Mucosa of descending colon (tissue), 3 donors: ENCODE results near the gene CNPY4. TPM values are rescaled to one million over a fixed set of nuclear protein-coding genes. Genes with fewer than 3 reads are reported as not detected.

Source experiments
- ATAC-seq: fragments of 200-7000 bp; cut with Tn5 transposase; one replicate; pipeline ENCODE4 v1.9.1; 2020; ENCODE audit warnings: mild to moderate bottlenecking, moderate library complexity
- DNase-seq, 3 donors: peaks; one replicate each; pipeline ENCODE4 v3.0.0-alpha.2; 2020
- H3K36me3 ChIP-seq: fragments of 200-600 bp; one replicate; pipeline ENCODE4 v1.8.0; 2021; ENCODE audit warnings: low read depth, mild to moderate bottlenecking
- H3K4me1 ChIP-seq: fragments of 200-600 bp; one replicate; pipeline ENCODE4 v1.8.0; 2021; ENCODE audit warnings: low read depth, mild to moderate bottlenecking
- H3K4me3 ChIP-seq: fragments of 200-600 bp; one replicate; pipeline ENCODE4 v1.8.0; 2021; ENCODE audit warnings: mild to moderate bottlenecking
- H3K9me3 ChIP-seq: fragments of 200-600 bp; one replicate; pipeline ENCODE4 v1.8.0; 2021; ENCODE audit warnings: mild to moderate bottlenecking
- intact Hi-C, 2 donors: fragments of 100-400 bp; cut with DNase I in 1 of 2; cut with micrococcal nuclease in 1 of 2; formaldehyde crosslinking; loops; one replicate each; pipeline versions ENCODE4 v1.11.0 to v1.11.1; 2022; cut with DNase I, micrococcal nuclease
- total RNA-seq, 3 donors: library from RNA; stranded (reverse); fragmentation: NEBNext Ultra II Directional in 2 of 3; extraction: Animal tissue kit (Norgen Biotek cat#: 25700) in 2 of 3; gene quantifications; one replicate each; pipeline versions ENCODE4 v1.2.1 to v1.2.4, GENCODE V29; 2021 to 2023
- TF ChIP-seq, protein P1 (sequence below): fragments of 200-600 bp; IDR thresholded peaks from one replicate; pipeline ENCODE4 v1.8.0; 2022; ENCODE audit warnings: antibody characterized with exemption, mild to moderate bottlenecking
- donor health status: DM: no; HTN: no; CAD: no; lungs with moderate emphysema.
- donor health status: DM: no; HTN: no; CAD: no.
- donor health status: DM: no; HTN: yes; CAD: no.

The CNPY4 gene
- total RNA-seq, 3 donors from 2014 or later, result 7.8 to 19.4 (median 8.6) TPM

GRCh38 chr7:100166317-100166940 lies 47.0 kb downstream of the CNPY4 start:
- H3K4me3 ChIP-seq, result no peak overlapping the region

GRCh38 chr7:100166970-100167911 lies 47.8 kb downstream of the CNPY4 start:
- no peaks in the 10 kb centered on the region for H3K9me3 ChIP-seq
- ATAC-seq (peak; percentile 23), DNase-seq (no peak)
- TF ChIP-seq, protein P1, sequence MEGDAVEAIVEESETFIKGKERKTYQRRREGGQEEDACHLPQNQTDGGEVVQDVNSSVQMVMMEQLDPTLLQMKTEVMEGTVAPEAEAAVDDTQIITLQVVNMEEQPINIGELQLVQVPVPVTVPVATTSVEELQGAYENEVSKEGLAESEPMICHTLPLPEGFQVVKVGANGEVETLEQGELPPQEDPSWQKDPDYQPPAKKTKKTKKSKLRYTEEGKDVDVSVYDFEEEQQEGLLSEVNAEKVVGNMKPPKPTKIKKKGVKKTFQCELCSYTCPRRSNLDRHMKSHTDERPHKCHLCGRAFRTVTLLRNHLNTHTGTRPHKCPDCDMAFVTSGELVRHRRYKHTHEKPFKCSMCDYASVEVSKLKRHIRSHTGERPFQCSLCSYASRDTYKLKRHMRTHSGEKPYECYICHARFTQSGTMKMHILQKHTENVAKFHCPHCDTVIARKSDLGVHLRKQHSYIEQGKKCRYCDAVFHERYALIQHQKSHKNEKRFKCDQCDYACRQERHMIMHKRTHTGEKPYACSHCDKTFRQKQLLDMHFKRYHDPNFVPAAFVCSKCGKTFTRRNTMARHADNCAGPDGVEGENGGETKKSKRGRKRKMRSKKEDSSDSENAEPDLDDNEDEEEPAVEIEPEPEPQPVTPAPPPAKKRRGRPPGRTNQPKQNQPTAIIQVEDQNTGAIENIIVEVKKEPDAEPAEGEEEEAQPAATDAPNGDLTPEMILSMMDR, result no peak
- no peaks in the 10 kb centered on the region for H3K36me3 ChIP-seq
- H3K4me3 ChIP-seq, result no peak overlapping the region
- intact Hi-C loops, result no loop called here
- H3K4me1 ChIP-seq, result peaks cover 28% of the 10 kb centered on the region

More at GRCh38 chr7:100166317-100166940, 47.0 kb downstream of the CNPY4 start:
- H3K4me1 ChIP-seq, result peaks cover 25% of the 10 kb centered on the region
- TF ChIP-seq, protein P1, result no peak
- no peaks in the 10 kb centered on the region for H3K36me3 ChIP-seq
- intact Hi-C loops, result no loop called here
- DNase-seq (peak in 1 of 3 donors; percentile 55), ATAC-seq (no peak)
- no peaks in the 10 kb centered on the region for H3K9me3 ChIP-seq

DNA sequence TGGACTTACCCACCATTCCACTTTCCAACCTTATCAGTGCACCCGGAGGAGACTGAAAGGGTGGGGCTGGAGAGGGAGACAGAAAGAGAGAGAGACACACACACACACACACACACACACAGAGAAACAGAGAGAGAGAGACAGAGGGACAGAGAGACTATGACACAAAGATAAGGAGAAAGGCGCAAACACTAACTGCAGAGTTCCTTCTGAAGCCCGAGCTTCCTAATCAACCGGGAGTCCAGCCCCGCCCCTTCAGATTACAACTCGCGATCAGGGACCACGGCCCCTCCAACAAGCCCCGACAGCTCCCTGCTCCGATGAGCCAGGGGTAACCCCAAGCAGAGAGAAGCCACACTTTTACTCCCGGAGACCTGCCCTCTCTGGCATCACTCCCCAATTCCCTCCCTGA lies 48.5 kb downstream of the CNPY4 start:
- DNase-seq, result peak in 2 of 3 donors; percentile 60 to 62
- intact Hi-C loops, result no loop called here

GRCh38 chr7:100169147-100169850 lies 49.9 kb downstream of the CNPY4 start:
- H3K4me3 ChIP-seq, result no peak overlapping the region

More for the DNA sequence above, 48.5 kb downstream of the CNPY4 start:
- Histone ChIP-seq H3K4me3 (no peak overlapping the region), H3K4me1 (peaks cover 27% of the 10 kb centered on the region), H3K9me3 (no peaks in the 10 kb centered on the region), H3K36me3 (no peaks in the 10 kb centered on the region)
- peak; percentile 58 for ATAC-seq
- TF ChIP-seq, protein P1, result no peak

More at GRCh38 chr7:100169147-100169850, 49.9 kb downstream of the CNPY4 start:
- DNase-seq, result no peak
- ATAC-seq, result no peak
- TF ChIP-seq, protein P1, result no peak
- H3K4me1 ChIP-seq, result peaks cover 21% of the 10 kb centered on the region
- no peaks in the 10 kb centered on the region for H3K9me3 ChIP-seq
- intact Hi-C loops, result no loop called here
- no peaks in the 10 kb centered on the region for H3K36me3 ChIP-seq
